A204.1 (cell line): ENCODE results near the gene STX4.

Experiments
- FAIRE-seq: peaks from 2 replicates; lab custom pipeline; 2012; peaks lifted over from hg19 to GRCh38; lab: Jason Lieb, UNC

Gene STX4

DNA sequence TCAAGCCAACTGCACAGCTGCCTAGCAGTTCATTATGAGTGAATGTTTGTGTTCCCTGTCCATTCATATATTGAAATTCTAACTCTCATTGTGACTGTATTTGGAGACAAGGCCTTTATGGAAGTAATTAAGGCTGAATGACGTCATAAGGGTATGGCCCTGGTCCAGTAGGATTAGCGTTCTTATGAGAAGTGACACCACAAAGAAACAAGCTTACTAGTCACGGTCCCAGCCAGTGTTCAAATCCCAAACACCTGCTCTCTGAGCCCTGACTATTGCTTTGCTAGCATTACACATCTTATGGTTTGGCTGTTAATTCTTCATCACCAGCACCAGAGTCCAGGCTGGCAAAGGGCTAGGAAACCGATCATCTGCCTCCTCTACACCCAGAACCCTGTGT lies 38.5 kb downstream of the STX4 start:
- FAIRE-seq, result no peak

DNA sequence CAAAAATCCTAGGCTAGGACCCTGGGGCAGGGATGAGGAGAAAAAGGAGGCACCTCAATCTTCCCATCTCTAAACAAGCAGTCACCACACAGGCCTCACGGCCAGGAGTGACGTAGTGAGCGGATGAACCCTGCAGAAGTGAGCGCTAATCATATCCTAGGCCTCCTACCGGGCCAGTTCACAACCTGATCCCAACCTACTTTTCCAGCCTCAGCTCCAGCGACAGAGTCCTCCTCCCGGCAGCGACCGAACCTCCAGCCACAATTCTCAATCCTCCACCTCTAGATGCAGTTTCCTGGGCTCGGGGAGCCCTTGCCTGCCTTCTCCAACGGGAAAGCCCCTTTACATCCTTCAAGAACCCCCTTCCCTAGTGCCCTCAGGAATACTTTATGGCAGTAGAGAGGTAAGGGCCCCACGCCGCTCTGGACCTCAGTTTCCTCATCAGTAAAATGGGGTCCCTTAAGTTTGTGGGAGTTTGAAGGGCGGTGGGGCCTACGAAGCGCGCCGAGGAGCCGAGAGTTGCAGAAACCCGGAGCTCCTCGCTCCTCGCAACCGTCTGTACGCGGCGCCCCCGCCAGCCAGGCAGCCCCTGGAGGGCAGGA lies 39.3 kb downstream of the STX4 start:
- FAIRE-seq, result no peak

DNA sequence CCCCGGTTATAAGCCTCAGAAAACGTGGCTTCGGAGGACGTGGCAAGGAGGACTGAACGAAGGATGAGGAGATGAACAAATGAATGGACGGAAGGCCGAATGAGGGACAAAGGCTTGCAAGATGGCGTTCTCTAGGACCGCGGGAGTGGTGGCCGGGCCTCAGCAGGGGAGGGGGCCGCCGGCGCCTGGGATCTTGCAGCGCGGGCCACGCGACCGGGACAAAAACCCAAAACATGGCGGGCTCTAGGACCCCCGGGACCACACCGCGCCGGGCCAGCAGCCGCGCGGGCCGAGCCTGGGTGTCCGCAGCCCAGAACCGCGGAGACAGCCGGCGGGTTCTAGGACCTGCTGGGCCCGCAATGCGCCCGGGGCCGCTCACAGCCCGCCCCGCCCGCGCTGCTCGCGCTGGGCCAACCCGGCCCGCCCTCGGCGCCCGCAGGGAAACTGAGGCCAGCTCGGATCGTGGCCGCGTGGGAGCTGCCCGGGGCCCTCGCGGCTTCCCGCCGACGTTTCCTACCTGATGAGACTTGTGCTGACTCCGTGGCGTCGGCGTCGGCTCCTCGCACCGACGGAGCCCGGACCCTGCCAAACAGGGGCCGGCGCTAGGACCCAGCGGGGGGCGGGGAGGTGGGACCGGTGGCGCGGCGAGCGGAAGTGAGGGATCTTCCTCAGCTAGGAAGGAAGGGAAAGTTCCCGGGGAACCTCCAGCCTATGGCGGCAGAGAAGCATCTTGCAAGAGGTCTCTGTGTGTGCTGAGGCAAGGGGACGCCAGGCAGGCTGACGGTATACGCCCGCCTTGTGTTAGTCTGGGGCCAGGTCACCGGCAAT lies 40.0 kb downstream of the STX4 start:
- FAIRE-seq, result no peak

DNA sequence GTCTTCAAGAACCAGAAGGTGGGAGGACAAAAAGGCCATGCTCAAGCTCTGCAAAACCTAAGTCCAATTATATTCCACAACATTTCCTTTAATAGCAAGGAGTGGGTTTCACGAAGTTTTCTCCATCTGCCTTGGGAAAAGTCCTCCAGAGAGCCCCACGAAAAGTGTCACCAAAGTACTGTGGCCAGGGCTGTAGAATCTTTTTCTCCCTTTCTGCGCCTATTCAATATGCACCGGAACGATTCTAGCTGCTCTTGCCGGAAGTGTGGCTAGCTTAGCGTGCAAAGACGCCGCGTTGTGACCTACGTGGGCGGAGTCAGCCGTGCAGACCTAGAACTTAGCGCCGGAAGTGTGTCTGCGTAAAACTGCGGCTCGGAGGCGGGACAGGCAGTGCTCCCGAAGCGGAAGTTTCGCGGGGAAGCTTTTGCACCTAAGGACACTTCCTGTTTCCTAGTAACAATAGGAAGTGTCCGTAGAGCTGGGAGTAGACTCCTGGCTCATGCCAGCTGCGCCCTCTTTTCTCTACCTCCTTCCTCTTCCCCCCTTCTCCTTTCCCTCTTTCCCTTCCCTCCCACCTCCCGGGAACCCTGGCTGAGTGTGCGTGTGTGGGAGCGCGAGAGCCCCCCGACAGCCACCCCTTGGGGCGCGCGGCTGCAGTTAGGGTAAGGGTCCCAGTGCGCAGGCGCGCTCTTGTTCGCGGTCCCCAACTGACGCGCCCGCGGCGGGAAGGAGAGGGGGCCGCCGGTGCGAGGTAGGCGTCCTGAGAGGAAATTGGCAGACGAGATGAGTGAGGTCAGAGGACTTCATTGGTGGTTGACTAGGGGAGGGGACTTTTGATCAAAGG lies 40.8 kb downstream of the STX4 start, which contains the start of the genes ZNF646 and ZNF668:
ZNF646 (plus strand) TSS at position 453 of the 844 bp plus-strand sequence. CDS start 1,903 bp downstream, outside the sequence.
ZNF668 (minus strand) TSS at position 271 of the 844 bp plus-strand sequence. CDS start 9,781 bp downstream, outside the sequence.
- FAIRE-seq, result peak; percentile 95

DNA sequence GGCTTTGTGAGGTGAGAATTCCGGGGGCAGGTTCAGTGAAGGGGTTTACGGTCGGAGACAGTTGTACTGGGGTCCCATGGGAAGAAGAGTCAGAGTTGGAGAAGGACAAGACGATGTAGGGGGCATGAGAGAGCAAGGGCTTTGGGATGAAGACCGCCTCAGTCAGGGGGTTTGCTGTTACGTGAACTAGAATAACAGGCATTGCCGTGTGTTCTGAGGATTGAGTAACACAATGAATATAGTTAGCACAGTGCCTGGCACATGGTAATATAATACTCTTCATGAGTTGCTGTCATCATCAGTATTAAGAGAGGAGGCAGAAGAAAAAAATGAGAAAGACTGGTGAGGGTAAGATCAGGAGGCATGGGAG lies 41.4 kb downstream of the STX4 start:
- no peak for FAIRE-seq

DNA sequence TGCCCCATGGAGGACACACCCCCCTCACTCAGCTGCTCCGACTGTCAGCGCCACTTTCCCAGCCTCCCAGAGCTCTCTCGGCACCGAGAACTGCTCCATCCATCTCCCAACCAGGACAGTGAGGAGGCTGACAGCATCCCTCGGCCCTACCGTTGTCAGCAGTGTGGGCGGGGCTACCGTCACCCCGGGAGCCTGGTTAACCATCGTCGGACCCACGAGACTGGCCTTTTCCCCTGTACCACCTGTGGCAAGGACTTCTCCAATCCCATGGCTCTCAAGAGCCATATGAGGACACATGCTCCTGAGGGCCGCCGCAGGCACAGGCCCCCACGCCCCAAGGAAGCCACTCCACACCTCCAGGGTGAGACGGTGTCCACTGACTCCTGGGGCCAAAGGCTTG lies 43.0 kb downstream of the STX4 start:
- no peak for FAIRE-seq

DNA sequence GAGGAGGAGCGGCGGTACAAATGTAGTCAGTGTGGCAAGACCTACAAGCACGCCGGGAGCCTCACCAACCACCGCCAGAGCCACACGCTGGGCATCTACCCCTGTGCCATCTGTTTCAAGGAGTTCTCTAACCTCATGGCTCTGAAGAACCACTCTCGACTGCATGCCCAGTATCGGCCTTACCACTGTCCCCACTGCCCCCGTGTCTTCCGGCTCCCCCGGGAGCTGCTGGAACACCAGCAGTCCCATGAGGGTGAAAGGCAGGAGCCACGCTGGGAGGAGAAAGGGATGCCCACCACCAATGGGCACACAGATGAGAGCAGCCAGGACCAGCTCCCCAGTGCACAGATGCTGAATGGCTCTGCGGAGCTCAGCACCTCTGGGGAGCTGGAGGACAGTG lies 43.7 kb downstream of the STX4 start:
- FAIRE-seq, result no peak

DNA sequence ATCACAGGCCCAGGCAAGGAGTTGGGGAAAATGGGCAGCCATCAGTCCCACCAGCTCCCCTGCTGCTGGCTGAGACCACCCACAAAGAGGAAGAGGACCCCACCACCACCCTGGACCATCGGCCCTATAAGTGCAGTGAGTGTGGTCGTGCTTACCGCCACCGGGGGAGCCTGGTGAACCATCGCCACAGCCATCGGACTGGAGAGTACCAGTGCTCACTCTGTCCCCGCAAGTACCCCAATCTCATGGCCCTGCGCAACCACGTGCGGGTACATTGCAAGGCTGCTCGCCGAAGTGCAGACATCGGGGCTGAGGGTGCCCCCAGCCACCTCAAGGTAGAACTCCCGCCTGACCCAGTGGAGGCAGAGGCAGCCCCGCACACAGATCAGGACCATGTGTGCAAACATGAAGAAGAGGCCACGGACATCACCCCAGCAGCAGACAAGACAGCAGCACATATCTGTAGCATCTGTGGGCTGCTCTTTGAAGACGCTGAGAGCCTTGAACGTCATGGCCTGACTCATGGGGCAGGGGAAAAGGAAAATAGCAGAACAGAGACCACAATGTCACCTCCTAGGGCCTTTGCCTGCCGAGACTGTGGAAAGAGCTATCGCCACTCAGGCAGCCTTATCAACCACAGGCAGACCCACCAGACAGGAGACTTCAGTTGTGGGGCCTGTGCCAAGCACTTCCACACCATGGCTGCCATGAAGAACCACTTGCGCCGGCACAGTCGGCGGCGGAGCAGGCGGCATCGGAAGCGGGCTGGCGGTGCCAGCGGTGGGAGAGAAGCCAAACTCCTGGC lies 44.4 kb downstream of the STX4 start:
- no peak for FAIRE-seq

DNA sequence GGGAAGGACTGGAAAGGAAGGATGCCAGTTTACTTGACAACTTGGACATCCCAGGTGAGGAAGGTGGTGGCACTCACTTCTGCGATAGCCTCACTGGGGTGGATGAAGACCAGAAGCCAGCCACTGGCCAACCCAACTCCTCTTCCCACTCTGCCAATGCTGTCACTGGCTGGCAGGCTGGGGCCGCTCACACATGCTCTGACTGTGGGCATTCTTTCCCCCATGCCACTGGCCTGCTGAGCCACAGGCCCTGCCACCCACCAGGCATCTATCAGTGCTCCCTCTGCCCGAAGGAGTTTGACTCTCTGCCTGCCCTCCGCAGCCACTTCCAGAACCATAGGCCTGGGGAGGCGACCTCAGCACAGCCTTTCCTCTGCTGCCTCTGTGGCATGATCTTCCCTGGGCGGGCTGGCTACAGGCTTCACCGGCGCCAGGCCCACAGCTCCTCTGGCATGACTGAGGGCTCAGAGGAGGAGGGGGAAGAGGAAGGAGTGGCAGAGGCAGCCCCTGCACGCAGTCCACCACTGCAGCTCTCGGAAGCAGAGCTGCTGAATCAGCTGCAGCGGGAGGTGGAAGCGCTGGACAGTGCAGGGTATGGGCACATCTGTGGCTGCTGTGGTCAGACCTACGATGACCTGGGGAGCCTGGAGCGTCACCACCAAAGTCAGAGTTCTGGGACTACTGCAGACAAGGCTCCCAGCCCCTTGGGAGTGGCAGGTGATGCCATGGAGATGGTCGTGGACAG lies 45.4 kb downstream of the STX4 start:
- no peak for FAIRE-seq

DNA sequence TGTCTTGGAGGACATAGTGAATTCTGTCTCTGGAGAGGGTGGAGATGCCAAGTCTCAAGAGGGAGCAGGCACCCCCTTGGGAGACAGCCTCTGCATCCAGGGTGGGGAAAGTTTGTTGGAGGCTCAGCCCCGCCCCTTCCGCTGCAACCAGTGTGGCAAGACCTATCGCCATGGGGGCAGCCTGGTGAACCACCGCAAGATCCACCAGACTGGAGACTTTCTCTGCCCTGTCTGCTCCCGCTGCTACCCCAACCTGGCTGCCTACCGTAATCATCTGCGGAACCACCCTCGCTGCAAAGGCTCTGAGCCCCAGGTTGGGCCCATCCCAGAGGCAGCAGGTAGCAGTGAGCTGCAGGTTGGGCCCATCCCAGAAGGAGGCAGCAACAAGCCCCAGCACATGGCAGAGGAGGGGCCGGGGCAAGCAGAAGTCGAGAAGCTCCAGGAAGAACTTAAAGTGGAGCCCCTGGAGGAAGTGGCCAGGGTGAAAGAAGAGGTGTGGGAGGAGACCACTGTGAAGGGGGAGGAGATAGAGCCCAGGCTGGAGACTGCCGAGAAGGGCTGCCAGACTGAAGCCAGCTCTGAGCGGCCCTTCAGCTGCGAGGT lies 46.1 kb downstream of the STX4 start:
- FAIRE-seq, result no peak

DNA sequence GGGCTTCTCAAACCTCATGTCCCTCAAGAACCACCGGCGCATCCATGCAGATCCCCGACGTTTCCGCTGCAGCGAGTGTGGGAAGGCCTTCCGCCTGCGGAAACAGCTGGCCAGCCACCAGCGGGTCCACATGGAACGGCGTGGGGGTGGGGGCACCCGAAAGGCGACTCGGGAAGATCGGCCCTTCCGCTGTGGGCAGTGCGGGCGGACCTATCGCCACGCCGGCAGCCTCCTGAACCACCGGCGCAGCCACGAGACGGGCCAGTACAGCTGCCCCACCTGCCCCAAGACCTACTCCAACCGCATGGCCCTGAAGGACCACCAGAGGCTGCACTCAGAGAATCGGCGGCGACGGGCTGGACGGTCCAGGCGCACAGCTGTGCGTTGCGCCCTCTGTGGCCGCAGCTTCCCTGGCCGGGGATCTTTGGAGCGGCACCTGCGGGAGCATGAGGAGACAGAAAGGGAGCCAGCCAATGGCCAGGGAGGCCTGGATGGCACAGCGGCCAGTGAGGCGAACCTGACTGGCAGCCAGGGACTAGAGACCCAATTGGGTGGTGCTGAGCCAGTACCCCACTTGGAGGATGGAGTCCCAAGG lies 46.8 kb downstream of the STX4 start:
- FAIRE-seq, result no peak

DNA sequence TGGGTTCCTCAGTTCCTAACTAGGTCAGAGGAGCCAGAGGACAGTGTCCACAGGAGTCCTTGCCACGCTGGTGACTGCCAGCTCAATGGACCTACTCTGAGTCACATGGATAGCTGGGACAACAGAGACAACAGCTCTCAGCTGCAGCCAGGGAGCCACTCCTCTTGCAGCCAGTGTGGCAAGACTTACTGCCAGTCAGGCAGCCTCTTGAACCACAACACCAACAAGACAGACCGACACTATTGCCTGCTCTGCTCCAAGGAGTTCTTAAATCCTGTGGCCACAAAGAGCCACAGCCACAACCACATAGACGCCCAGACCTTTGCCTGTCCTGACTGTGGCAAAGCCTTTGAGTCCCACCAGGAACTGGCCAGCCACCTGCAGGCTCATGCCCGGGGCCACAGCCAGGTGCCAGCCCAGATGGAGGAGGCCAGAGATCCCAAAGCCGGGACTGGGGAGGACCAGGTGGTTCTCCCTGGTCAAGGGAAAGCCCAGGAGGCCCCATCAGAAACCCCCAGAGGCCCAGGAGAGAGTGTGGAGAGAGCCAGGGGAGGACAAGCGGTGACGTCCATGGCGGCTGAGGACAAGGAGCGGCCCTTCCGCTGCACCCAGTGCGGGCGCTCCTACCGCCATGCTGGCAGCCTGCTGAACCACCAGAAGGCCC lies 47.5 kb downstream of the STX4 start:
- no peak for FAIRE-seq

DNA sequence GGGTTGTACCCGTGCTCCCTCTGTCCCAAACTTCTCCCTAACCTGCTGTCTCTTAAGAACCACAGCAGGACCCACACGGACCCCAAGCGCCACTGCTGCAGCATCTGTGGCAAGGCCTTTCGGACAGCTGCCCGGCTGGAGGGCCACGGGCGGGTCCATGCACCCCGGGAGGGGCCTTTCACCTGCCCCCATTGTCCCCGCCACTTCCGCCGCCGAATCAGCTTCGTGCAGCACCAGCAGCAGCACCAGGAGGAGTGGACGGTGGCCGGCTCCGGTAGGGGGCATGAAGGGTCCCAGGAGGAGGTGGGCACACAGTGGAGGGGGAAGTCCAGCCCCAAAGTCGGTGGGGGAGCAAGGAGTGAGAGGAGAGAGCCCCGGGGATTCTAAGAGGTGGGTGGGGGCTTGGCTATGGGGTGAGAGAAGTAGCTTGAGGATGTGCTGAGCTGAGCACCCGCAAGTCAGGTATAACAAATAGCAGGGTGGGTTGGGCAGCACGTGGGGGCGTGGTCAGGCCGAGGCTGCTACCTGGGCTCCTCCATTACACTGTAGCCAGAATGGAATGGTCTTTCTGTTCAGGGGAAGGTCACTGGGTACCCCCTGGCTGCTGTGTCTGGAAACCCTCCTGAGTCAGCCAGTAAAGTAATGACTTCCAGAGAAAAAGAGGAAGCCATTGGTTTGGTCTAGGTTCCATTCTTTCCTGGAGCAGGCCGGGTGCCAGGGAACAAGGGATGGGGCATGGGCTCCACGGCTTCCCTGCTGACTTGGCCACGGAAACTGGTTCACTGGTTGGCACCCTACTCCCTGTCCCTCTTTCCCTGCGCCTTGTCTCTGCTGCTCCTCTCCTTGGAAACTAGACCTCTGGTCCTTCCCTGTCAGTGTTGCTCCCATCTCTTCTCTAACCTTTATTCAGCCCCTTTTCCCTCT lies 48.3 kb downstream of the STX4 start:
- FAIRE-seq, result no peak

DNA sequence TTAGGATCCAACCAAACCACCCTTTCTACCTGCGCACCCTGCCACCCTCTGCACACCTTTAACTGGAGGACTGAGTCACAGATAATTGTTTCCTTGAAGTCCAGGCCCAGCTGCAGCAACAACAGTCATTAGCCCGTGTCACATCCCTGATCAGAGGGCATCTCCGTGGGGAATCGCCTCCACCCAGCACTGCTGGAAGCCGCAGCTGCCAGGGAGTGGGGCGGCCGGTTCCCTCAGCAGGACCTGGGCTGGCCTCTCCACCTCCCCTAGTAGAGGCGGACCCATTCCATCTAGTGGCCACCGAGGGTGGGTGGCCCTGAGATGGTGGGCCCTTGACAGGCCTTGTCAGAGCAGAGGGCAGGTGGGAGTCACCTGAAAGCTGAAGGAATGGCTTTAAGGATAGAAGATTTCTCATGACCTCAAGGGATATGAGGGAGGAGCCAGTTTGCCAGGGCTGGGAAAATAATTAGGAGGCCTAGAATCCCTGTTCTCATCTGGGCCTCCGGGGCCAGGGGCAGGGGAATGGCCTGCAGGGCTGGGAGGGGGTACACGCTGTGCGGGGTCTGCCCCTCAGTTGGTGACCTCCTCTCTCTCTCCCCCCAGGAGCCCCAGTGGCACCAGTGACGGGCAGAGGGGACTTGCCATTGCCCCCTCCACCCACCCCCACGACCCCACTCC lies 49.1 kb downstream of the STX4 start:
- FAIRE-seq, result no peak

DNA sequence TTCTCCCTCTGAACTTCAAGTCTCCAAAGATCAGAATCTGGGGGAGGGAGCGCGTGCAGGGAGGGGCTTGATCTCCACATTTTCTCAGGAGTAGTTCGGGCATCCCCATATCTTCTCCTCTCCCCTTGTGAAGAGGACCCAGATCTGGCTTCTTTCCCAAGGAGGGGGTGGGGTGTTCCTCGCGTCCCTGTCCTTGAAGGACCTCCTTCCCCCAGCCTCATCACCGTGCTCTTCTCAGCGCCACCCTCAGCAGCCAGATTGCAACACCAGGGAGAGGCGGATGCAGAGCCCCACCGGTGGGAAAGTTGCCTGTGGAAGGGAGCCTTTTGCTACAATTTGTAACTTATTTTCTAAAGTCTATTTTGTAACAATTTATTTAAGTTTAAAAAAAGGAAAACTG lies 49.7 kb downstream of the STX4 start:
- FAIRE-seq, result no peak

DNA sequence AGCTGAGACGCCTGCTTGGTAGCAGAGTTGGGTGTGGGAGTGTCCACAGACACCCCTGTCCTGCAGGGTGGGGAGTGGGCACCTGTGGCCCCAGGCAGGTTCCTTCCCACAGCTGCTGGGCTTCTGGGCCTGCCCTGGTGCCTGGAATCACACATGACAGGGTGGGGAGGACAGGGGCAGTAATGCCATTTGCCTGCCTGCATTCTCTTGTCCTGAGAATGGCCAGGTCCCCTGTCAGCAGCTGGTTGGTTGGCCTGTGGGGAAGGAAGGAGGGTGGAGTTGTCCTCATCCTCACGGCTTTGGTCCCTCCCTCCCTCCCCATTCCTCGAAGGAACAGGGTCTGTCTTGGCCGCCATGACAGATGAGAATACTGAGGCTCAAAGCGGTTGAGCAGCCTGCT lies 50.2 kb downstream of the STX4 start:
- FAIRE-seq, result no peak

DNA sequence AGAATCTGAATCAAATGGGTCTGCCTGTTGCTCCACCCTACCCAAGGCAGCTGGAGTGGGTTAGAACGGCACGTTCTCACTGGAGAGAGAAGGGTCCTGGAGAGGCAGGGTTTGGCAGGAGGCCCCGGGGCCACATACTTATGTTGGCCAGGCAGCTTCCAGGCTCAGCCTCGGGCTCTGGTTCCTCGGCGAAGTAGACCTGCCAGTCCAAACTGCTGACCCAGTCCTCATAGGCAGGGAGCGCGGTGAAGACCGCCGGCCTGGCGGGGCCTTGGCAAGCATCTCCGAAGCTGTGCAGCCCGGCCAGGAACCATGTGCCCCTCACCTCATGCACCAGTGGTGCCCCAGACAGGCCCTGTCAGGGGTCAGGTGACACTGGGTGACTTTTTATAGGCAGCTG lies 50.6 kb downstream of the STX4 start:
- no peak for FAIRE-seq

DNA sequence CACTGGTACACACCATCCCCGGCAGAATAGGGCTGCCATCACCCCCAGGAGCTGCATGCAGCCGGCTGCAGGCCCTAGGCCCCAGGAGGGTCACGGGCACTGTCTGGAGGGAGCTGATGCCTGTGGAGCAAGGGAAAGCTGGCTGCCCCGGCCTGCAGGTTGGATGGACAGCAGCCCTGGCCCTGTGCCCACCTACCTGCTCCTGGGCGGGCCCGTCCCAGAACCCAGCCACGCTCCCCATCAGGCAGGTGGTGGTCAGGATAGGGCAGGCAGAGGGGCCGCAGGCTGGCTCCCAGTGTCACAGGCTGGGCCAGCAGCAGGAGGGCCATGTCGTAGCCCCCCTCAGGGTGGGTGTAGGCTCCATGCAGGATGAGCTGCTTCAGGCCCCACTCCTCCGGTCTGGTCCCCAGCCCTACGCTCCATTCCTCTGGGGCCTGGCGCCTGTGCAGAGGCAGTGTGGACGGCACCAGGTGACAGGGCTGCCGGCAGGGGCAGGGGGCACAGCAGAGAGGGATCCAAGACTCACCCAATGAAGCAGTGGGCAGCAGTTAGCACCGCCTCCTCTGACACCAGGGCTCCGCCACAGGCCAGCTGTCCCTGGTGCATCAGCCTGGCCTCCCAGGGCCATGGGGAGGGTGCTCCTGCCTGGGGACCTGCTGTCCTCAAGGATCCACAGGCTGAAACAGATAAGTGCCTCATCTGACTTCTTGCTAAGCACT lies 51.4 kb downstream of the STX4 start:
- no peak for FAIRE-seq
